Neural progenitor cell (in vitro differentiated cells): ENCODE data around the gene DENND5A. TPM values are rescaled to one million over a fixed set of nuclear protein-coding genes. Genes with fewer than 3 reads are reported as not detected.

ENCODE experiments used
- DNase-seq: peaks from one replicate; pipeline ENCODE4 v3.0.0-alpha.2; 2016; ENCODE audit warnings: low spot score
- H2AFZ ChIP-seq: fragments of 200-600 bp; sonication (generic); replicated peaks from 2 replicates; pipeline ENCODE4 v1.6.1; 2016; ENCODE audit warnings: antibody characterized with exemption
- H3F3A ChIP-seq: fragments of 200-600 bp; sonication (generic); 2 replicates; pipeline ENCODE4 v1.6.1; 2016; ENCODE audit warnings: antibody characterized with exemption, low read depth
- H3K27ac ChIP-seq: fragments of 200-600 bp; sonication (generic); 2 replicates; pipeline ENCODE4 v1.5.1; 2016; ENCODE audit warnings: mild to moderate bottlenecking
- H3K27me3 ChIP-seq: fragments of 200-600 bp; sonication (generic); 2 replicates; pipeline ENCODE4 v1.6.1; 2016; ENCODE audit warnings: mild to moderate bottlenecking, moderate library complexity
- H3K36me3 ChIP-seq: fragments of 200-600 bp; sonication (generic); 2 replicates; pipeline ENCODE4 v1.5.1; 2016
- H3K4me1 ChIP-seq: fragments of 200-600 bp; sonication (generic); 2 replicates; pipeline ENCODE4 v1.6.1; 2016; ENCODE audit warnings: mixed run types
- H3K4me2 ChIP-seq: fragments of 200-600 bp; sonication (generic); 2 replicates; pipeline ENCODE4 v1.6.1; 2016
- H3K4me3 ChIP-seq: fragments of 200-600 bp; sonication (generic); 2 replicates; pipeline ENCODE4 v1.5.1; 2016
- H3K79me2 ChIP-seq: fragments of 200-600 bp; sonication (generic); 2 replicates; pipeline ENCODE4 v1.6.1; 2016; ENCODE audit warnings: low read depth
- H3K9ac ChIP-seq: fragments of 200-600 bp; sonication (generic); 2 replicates; pipeline ENCODE4 v1.6.1; 2016
- H3K9me3 ChIP-seq: fragments of 200-600 bp; sonication (generic); 2 replicates; pipeline ENCODE4 v1.5.1; 2016; ENCODE audit warnings: low read depth
- H4K20me1 ChIP-seq: fragments of 200-600 bp; sonication (generic); 2 replicates; pipeline ENCODE4 v1.6.1; 2016; ENCODE audit warnings: low read depth
- H3K27ac Mint-ChIP-seq: 3 replicates; pipeline ENCODE4 v1.8.0; 2021; ENCODE audit warnings: mixed read lengths
- H3K27me3 Mint-ChIP-seq: 2 replicates; pipeline ENCODE4 v1.8.0; 2022; ENCODE audit warnings: low read depth, mild to moderate bottlenecking, inconsistent platforms, moderate library complexity, mixed read lengths; ENCODE audit not compliant: insufficient read depth
- H3K36me3 Mint-ChIP-seq: 3 replicates; pipeline ENCODE4 v1.8.0; 2021; ENCODE audit warnings: mixed read lengths
- H3K4me1 Mint-ChIP-seq: 3 replicates; pipeline ENCODE4 v1.8.0; 2021; ENCODE audit warnings: mixed read lengths
- H3K4me3 Mint-ChIP-seq: 3 replicates; pipeline ENCODE4 v1.8.0; 2021; ENCODE audit warnings: mild to moderate bottlenecking, moderate library complexity, mixed read lengths
- H3K9me3 Mint-ChIP-seq: 3 replicates; pipeline ENCODE4 v1.8.0; 2020; ENCODE audit warnings: mixed read lengths
- CTCF ChIP-seq: fragments of 200-600 bp; sonication (generic); IDR thresholded peaks from 2 replicates; pipeline ENCODE4 v1.5.1; 2017; ENCODE audit warnings: antibody characterized with exemption, mild to moderate bottlenecking
- EZH2 ChIP-seq: fragments of 200-600 bp; sonication (generic); IDR thresholded peaks from 2 replicates; pipeline ENCODE4 v1.6.1; 2017; ENCODE audit warnings: antibody characterized with exemption, mild to moderate bottlenecking, moderate library complexity
- EZH2phosphoT487 ChIP-seq: fragments of 200-600 bp; sonication (generic); IDR thresholded peaks from 2 replicates; pipeline ENCODE4 v1.6.1; 2017; ENCODE audit warnings: antibody characterized with exemption
- total RNA-seq: library from RNA; depleted of rRNA; stranded (reverse); fragments of >200 nt; gene quantifications from 2 replicates; pipeline ENCODE4 v1.2.3, GENCODE V29; 2015; ENCODE audit warnings: low replicate concordance

Gene DENND5A
- total RNA-seq, 1 donor from 2014 or later: 142 TPM

DNA sequence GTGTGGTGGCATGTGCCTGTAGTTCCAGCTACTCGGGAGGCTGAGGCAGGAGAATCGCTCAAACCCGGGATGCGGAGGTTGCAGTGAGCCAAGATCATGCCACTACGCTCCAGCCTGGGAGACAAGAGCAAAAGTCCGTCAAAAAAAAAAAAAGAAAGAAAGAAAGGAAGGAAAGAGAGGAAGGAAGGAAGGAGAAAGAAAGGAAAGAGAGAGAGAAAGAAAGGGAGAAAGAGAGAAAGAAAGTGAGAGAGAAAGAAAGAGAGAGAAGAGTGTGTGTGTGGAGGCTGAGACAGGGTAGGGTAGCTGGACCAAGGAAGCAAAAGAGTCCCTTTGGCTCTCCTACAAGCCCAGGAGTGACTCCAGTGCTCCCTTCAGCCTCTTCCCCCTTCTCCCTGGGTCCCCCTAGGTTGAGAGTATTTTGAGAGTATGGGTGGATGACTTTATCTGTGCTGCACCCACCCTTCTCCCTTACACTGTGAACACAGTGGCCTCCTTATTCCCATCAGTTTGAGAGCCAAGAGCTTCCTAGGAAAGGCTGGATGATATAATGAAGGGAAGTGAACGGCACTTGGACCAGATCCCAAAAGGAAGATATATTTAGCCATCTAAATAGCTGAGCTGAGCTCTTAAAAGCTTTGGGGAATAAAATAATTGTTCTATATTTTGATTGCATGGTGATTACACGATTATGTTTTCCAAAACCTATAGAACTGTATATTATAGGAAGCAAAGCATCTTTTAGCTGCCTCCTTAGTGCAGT is 9.5 kb upstream of the DENND5A start:
- H3K27me3 ChIP-seq: no peaks in the 10 kb centered on the region
- DNase-seq: no peak
- H3K27me3 Mint-ChIP-seq: peaks cover 2% of the 10 kb centered on the region
- H3K4me3 ChIP-seq: no peak overlapping the region
- no peak overlapping the region for H3K27ac Mint-ChIP-seq
- H3K4me1 Mint-ChIP-seq: peaks cover 2% of the 10 kb centered on the region
- H3K9me3 Mint-ChIP-seq: no peaks in the 10 kb centered on the region
- no peaks in the 10 kb centered on the region for H3K79me2 ChIP-seq
- H3F3A ChIP-seq: no peaks in the 10 kb centered on the region
- no peak overlapping the region for H3K4me2 ChIP-seq
- no peak overlapping the region for H3K27ac ChIP-seq
- peaks cover 2% of the 10 kb centered on the region for H3K36me3 Mint-ChIP-seq
- TF ChIP-seq CTCF: no peak
- no peak for TF ChIP-seq EZH2
- TF ChIP-seq EZH2phosphoT487: no peak
- H2AFZ ChIP-seq: no peak overlapping the region
- no peak overlapping the region for H3K9ac ChIP-seq
- no peaks in the 10 kb centered on the region for H3K4me1 ChIP-seq
- no peak overlapping the region for H3K4me3 Mint-ChIP-seq
- no peaks in the 10 kb centered on the region for H4K20me1 ChIP-seq
- no peaks in the 10 kb centered on the region for H3K36me3 ChIP-seq
- no peaks in the 10 kb centered on the region for H3K9me3 ChIP-seq

DNA sequence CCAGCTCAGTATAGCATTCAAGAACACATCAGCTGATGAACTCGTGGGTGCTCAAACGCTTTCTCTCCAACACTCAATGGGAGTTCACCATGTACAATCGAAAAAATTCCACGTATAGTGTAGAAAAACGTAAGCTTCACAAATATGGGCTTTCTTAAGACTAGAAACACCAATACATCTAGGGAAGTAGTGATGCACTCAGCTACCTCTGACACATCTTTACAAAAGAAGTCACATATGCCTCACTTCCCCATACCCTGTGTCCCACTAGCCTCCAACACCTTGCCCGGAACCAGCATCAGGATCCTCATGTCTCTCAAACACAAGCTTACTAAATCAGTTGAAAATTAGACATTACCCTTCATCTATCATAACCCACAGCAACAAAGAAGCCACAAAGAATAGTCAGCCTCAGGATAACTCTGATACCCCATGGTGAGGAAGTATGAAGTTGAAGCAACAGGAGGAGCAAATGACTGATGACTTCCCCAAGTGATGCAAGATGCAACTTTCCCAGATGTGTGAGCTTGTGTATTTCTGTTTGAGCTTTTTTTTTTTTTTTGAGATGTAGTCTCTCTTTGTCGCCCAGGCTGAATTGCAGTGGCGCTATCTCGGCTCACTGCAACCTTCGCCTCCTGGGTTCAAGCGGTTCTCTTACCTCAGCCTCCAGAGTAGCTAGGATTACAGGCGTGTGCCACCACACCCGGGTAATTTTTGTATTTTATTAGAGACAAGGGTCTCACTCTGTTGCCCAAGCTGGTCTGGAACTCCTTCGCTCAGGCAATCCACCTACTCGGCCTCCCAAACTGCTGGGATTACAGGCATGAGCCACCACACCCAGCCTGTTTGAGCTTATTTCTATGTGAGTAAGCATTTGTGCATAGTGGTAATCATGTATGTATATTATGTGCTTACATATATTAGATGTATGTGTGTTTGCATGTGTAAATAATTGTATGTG is 8.5 kb upstream of the DENND5A start:
- Histone ChIP-seq H3K27ac (no peak overlapping the region), H3K9me3 (no peaks in the 10 kb centered on the region), H2AFZ (no peak overlapping the region), H3K4me3 (no peak overlapping the region), H3K9ac (no peak overlapping the region), H3K4me1 (no peaks in the 10 kb centered on the region), H3F3A (no peaks in the 10 kb centered on the region), H4K20me1 (no peaks in the 10 kb centered on the region), H3K4me2 (no peak overlapping the region), H3K27me3 (no peaks in the 10 kb centered on the region), H3K79me2 (no peaks in the 10 kb centered on the region), H3K36me3 (no peaks in the 10 kb centered on the region)
- Mint-ChIP-seq H3K9me3 (no peaks in the 10 kb centered on the region), H3K27ac (no peak overlapping the region), H3K4me1 (peaks cover 7% of the 10 kb centered on the region), H3K27me3 (no peaks in the 10 kb centered on the region), H3K4me3 (no peak overlapping the region), H3K36me3 (peaks cover 2% of the 10 kb centered on the region)
- TF ChIP-seq EZH2phosphoT487 (no peak), CTCF (no peak), EZH2 (no peak)
- no peak for DNase-seq

- Histone ChIP-seq H3K4me3 (no peak overlapping the region), H2AFZ (no peak overlapping the region), H3K4me1 (no peaks in the 10 kb centered on the region), H3F3A (peaks cover 15% of the 10 kb centered on the region), H3K9me3 (no peaks in the 10 kb centered on the region), H4K20me1 (no peaks in the 10 kb centered on the region), H3K27me3 (no peaks in the 10 kb centered on the region), H3K27ac (no peak overlapping the region), H3K4me2 (no peak overlapping the region), H3K9ac (no peak overlapping the region), H3K36me3 (no peaks in the 10 kb centered on the region), H3K79me2 (peaks cover 3% of the 10 kb centered on the region)
- Mint-ChIP-seq H3K4me3 (no peak overlapping the region), H3K4me1 (peaks cover 12% of the 10 kb centered on the region), H3K27me3 (peaks cover 3% of the 10 kb centered on the region), H3K9me3 (no peaks in the 10 kb centered on the region), H3K36me3 (no peaks in the 10 kb centered on the region), H3K27ac (no peak overlapping the region)
- DNase-seq: no peak
- TF ChIP-seq EZH2 (no peak), EZH2phosphoT487 (no peak), CTCF (no peak)
These were observed 4.4 kb upstream of the DENND5A start for GRCh38 chr11:9269492-9270013.
